Measurements from ENCODE around the gene TMC2. TPM values are rescaled to one million over a fixed set of nuclear protein-coding genes. Genes with fewer than 3 reads are reported as not detected.

The TMC2 gene
- total and polyA plus RNA-seq, 2 of the 4 experiments (the other 2 are of a cell fraction): not detected

- Histone ChIP-seq H2AK9ac (replicated peaks; ENCODE audit: low read depth, low read length, poor library complexity) (no peak overlapping the region), H4K91ac (ENCODE audit: insufficient read depth, low read depth, low read length) (no peak overlapping the region), H4K5ac (ENCODE audit: low read depth, low read length) (no peak overlapping the region), H3K79me1 (ENCODE audit: low read depth in 1 of 2, low read length in 2 of 2) (no peaks in the 10 kb centered on the region), H3K9me3 (ENCODE audit: control insufficient read depth, insufficient read depth, low read length) (no peaks in the 10 kb centered on the region), H2AK5ac (ENCODE audit: low read depth, low read length) (no peak overlapping the region), H3K4ac (ENCODE audit: low read depth, low read length) (no peak overlapping the region), H3K9me1 (ENCODE audit: insufficient read depth, low read length) (no peaks in the 10 kb centered on the region; the same call in 1 of the 2 replicates), H3K4me3 (ENCODE audit: insufficient read depth, low read depth, low read length) (no peak overlapping the region), H3K9ac (ENCODE audit: low read depth, low read length) (no peak overlapping the region), H2BK120ac (ENCODE audit: low read depth, low read length) (no peak overlapping the region), H3K36me3 (ENCODE audit: control insufficient read depth, insufficient read depth, low read length) (no peaks in the 10 kb centered on the region), H3K27ac (ENCODE audit: insufficient read depth, low read length) (no peak overlapping the region), H2AFZ (replicated peaks; ENCODE audit: low read length, poor library complexity) (no peak overlapping the region), H4K8ac (ENCODE audit: low read depth in 2 of 2, low read length in 2 of 2) (no peak overlapping the region), H2BK20ac (ENCODE audit: low read depth, low read length) (no peak overlapping the region), H3K27me3 (ENCODE audit: control insufficient read depth, insufficient read depth, low read length) (peaks cover 56% of the 10 kb centered on the region), H3K18ac (ENCODE audit: low read depth, low read length) (no peak overlapping the region), H3K4me1 (ENCODE audit: control insufficient read depth, insufficient read depth, low read length) (no peaks in the 10 kb centered on the region), H3K14ac (replicated peaks; ENCODE audit: low read depth, low read length) (no peak overlapping the region), H3K23ac (ENCODE audit: low read depth, low read length) (no peak overlapping the region), H4K20me1 (ENCODE audit: insufficient read depth, low read length) (no peaks in the 10 kb centered on the region), H2BK15ac (ENCODE audit: low read depth, low read length) (no peak overlapping the region), H3K56ac (ENCODE audit: extremely low read depth, insufficient read depth, low read length) (no peak overlapping the region), H2BK5ac (ENCODE audit: low read depth, low read length, poor library complexity, severe bottlenecking) (no peak overlapping the region), H3K4me2 (ENCODE audit: low read depth, low read length) (no peak overlapping the region)
- TF ChIP-seq CHD1 (IDR thresholded peaks at IDR 0.05; ENCODE audit: low read depth, low read length): no peak
- no peak for TF ChIP-seq CTCF (conservative IDR thresholded peaks at IDR 0.05; ENCODE audit: low read depth, low read length)
- TF ChIP-seq MAZ (IDR thresholded peaks at IDR 0.05; ENCODE audit: borderline replicate concordance, low read depth, low read length): no peak
- TF ChIP-seq MXI1 (IDR thresholded peaks at IDR 0.05; ENCODE audit: borderline replicate concordance, low read depth, low read length): no peak
- no peak for TF ChIP-seq CEBPB (IDR thresholded peaks at IDR 0.05; ENCODE audit: low read depth, low read length)
- TF ChIP-seq SMC3 (IDR thresholded peaks at IDR 0.05; ENCODE audit: low read depth, low read length): no peak
- no peak for TF ChIP-seq RFX5 (IDR thresholded peaks at IDR 0.05; ENCODE audit: low read depth, low read length)
- no peak for TF ChIP-seq ELK1 (IDR thresholded peaks at IDR 0.05; ENCODE audit: borderline replicate concordance, low read depth, low read length)
- no peak for TF ChIP-seq MAFK (IDR thresholded peaks at IDR 0.05; ENCODE audit: low read depth, low read length)
- POLR2A ChIA-PET (ENCODE audit: unreplicated experiment): no interaction called here
- intact Hi-C loops (cut with micrococcal nuclease) (no loop called here), dilution Hi-C loops (cut with HindIII; ENCODE audit: low sequenced_read_pairs, unreplicated experiment) (no loop called here), in situ Hi-C loops (cut with MboI; ENCODE audit: low sequenced_read_pairs) (no loop called here)
- no TSS peak for BruUV-seq (replicated peaks)
- DNase-seq (no peak), ATAC-seq (ENCODE audit: low read depth) (no peak)
- no CpG with 5 or more reads among the region's 3 CpGs for WGBS, 2 experiments (ENCODE audit: extremely low coverage in 2 of 2, insufficient read length in 1 of 2)
- CTCF ChIA-PET: no interaction called here
Observed at GRCh38 chr20:2690213-2690612, 153.8 kb downstream of the TMC2 start.
